Medulla oblongata (tissue), 1 donor: Measurements from ENCODE around the gene WWC1.

Experiments used
- DNase-seq: peaks from one replicate; pipeline ENCODE4 v3.0.0-alpha.2; 2015; ENCODE audit errors: extremely low spot score

WWC1 gene

GRCh38 chr5:168291342-168291963, at the start of gene WWC1:
WWC1 (plus strand) TSS chr5:168291645; CDS start chr5:168292153, 508 bp downstream.
- no peak for DNase-seq

GRCh38 chr5:168244838-168245559, 46.4 kb upstream of the WWC1 start:
- DNase-seq: no peak

- DNase-seq: no peak
These were observed 41.5 kb upstream of the WWC1 start for GRCh38 chr5:168249923-168250322.

GRCh38 chr5:168251259-168251658, 40.2 kb upstream of the WWC1 start:
- DNase-seq: no peak

- DNase-seq: no peak
These were observed 37.3 kb upstream of the WWC1 start for GRCh38 chr5:168254013-168254693.

- no peak for DNase-seq
These were observed 30.9 kb upstream of the WWC1 start for GRCh38 chr5:168260353-168261226.

- no peak for DNase-seq
These were observed 30.2 kb upstream of the WWC1 start for GRCh38 chr5:168261227-168261571.

GRCh38 chr5:168262042-168262743, 29.3 kb upstream of the WWC1 start:
- DNase-seq: no peak

- no peak for DNase-seq
These were observed 28.3 kb upstream of the WWC1 start for GRCh38 chr5:168263121-168263520.

- DNase-seq: no peak
These were observed 25.4 kb upstream of the WWC1 start for GRCh38 chr5:168266016-168266415.

- DNase-seq: peak; percentile 92
These were observed 22.2 kb upstream of the WWC1 start for GRCh38 chr5:168268949-168269936.

- no peak for DNase-seq
These were observed 21.5 kb upstream of the WWC1 start for GRCh38 chr5:168269937-168270330.

- no peak for DNase-seq
These were observed 21.0 kb upstream of the WWC1 start for GRCh38 chr5:168270476-168270875.

- no peak for DNase-seq
These were observed 18.1 kb upstream of the WWC1 start for GRCh38 chr5:168273056-168273980.

GRCh38 chr5:168274406-168274805, 17.0 kb upstream of the WWC1 start:
- no peak for DNase-seq

- DNase-seq: no peak
These were observed 15.5 kb upstream of the WWC1 start for GRCh38 chr5:168275940-168276339.

- DNase-seq: no peak
These were observed 9.3 kb upstream of the WWC1 start for GRCh38 chr5:168282120-168282519.

GRCh38 chr5:168284809-168285208, 6.6 kb upstream of the WWC1 start:
- DNase-seq: no peak

GRCh38 chr5:168285696-168286095, 5.7 kb upstream of the WWC1 start:
- no peak for DNase-seq
